ENCODE measurements around the gene AK4. TPM values are rescaled to one million over a fixed set of nuclear protein-coding genes. Genes with fewer than 3 reads are reported as not detected.
A peak's percentile ranks its signal among the peaks of the same experiment; 100 is the strongest.

The AK4 gene
- polyA plus RNA-seq, 3 donors, result 4.3 to 9.9 (median 6.7) TPM

DNA sequence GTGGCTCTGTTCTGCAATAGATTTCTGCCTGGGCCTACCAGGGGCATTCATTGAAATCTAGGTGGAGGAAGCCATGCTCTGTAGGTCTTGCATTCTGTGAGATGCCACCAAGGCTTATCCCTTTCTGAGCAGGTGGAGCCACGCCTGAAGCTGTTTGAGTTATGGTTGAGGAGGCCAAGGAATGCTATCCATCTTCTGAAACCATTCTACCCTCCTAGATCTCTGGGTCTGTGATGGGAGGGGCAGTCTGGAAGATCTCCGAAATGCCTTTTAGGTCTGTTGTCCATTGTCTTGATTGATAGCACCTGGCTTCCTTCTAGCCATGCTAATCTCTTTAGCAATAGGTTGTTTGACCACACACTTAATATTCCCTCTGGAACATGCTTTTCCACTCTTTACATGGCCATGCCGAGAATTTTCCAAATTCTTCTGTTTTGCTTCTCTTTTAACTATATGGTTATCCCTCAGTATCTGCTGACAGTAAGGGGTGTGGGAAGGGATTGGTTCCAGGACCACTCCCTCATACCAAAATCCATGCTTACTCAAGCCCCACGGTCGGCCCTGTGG is 45.2 kb downstream of the AK4 start:
- Histone ChIP-seq H4K20me1 (ENCODE audit: insufficient read depth, low read length) (no peaks in the 10 kb centered on the region), H3K79me2 (ENCODE audit: insufficient read depth, low read length) (no peaks in the 10 kb centered on the region), H3K4me2 (replicated peaks; ENCODE audit: extremely low read depth, low read length, poor library complexity, severe bottlenecking) (no peak overlapping the region), H3K9me3 (replicated peaks in 1 of 2; ENCODE audit: control insufficient read depth in 1 of 2, insufficient read depth in 1 of 2, low read length in 2 of 2) (no peaks in the 10 kb centered on the region), H3K4me1 (ENCODE audit: control insufficient read depth in 1 of 2, insufficient read depth in 2 of 2, low read length in 2 of 2) (peaks cover 2 to 7% of the 10 kb centered on the region in 2 donors), H3K27me3 (ENCODE audit: control insufficient read depth in 2 of 2, insufficient read depth in 2 of 2, low read length in 2 of 2) (no peaks in the 10 kb centered on the region), H2AFZ (ENCODE audit: insufficient read depth, low read depth, low read length, poor library complexity, severe bottlenecking) (no peak overlapping the region), H3K36me3 (replicated peaks in 1 of 2; ENCODE audit: control insufficient read depth in 1 of 2, insufficient read depth in 2 of 2, low read length in 2 of 2) (peaks cover 0 to 12% of the 10 kb centered on the region in 2 donors), H3K9ac (ENCODE audit: insufficient read depth, low read length, poor library complexity, severe bottlenecking) (no peak overlapping the region), H3K27ac (ENCODE audit: low read depth in 1 of 2, low read length in 2 of 2) (no peak overlapping the region), H3K4me3 (replicated peaks in 1 of 3; ENCODE audit: low read depth in 2 of 3, low read length in 3 of 3) (no peak overlapping the region)
- no peaks in the 10 kb centered on the region for H3K9me3 Mint-ChIP-seq
- no peak overlapping the region for H3K4me3 Mint-ChIP-seq
- WGBS (ENCODE audit: insufficient coverage), result no CpG with 5 or more reads among the region's 5 CpGs
- H3K27me3 Mint-ChIP-seq (ENCODE audit: low read depth in 3 of 3), result no peaks in the 10 kb centered on the region
- TF ChIP-seq CTCF (IDR thresholded peaks at IDR 0.05), result no peak
- H3K36me3 Mint-ChIP-seq, result peaks cover 17 to 26% of the 10 kb centered on the region in 2 donors
- no peak overlapping the region for H3K27ac Mint-ChIP-seq
- peaks cover 17% of the 10 kb centered on the region for H3K4me1 Mint-ChIP-seq
- intact Hi-C loops (cut with micrococcal nuclease), result no loop called here
- DNase-seq, result no peak

DNA sequence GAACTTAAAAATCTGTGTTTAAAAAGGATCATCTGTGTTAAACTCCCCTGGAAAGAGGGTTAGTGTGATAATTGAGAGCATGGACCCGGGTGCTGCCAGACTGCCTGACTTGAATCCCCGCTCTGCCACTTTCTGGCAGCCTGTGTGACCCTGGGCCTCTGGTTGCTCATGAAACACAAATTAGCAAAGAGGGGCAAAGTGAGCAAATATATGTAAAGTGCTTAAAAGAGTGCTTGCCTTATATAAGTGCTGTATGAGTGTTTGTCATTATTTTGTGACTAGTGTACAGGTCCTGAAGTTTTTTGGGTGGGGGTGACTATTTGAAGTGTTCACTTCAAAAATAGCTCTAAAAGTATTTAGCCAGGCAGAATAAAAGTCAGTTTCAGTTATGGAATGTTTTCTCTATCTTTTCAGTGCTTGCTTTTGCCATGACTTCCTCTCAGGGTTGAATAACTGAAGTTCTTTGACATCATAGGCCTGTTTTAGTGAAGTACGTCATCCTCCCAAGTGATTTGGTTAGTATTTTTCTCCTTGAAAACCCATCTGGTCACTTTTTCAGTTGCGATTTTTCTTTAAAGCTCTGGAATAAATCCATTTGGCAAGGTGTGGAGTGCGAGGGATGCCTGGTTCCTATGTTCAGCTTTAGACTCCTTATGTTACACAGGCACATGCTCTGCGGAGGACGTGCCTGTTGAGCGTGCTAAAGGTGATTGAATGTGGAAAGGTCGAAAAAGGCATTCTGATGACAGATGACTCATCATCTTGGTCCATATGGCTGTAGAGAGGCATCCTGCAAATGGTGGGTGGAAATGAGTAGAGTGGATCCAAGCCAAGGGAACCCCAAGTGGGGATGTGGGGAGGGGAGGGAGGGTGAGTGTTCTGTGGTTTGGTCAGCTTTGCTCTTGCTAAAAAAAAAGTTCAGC is 47.8 kb downstream of the AK4 start:
- H4K20me1 ChIP-seq (ENCODE audit: insufficient read depth, low read length), result no peaks in the 10 kb centered on the region
- H3K4me1 Mint-ChIP-seq, result peaks cover 10% of the 10 kb centered on the region
- H3K9me3 Mint-ChIP-seq, result no peaks in the 10 kb centered on the region
- H3K27ac Mint-ChIP-seq, result peak overlapping the region in 1 of 7 donors; percentile 62
- H3K9me3 ChIP-seq (replicated peaks in 1 of 2; ENCODE audit: control insufficient read depth in 1 of 2, insufficient read depth in 1 of 2, low read length in 2 of 2), result no peaks in the 10 kb centered on the region
- H3K9ac ChIP-seq (ENCODE audit: insufficient read depth, low read length, poor library complexity, severe bottlenecking), result no peak overlapping the region
- WGBS (ENCODE audit: insufficient coverage), result 97% methylated on average over 7 of the region's 9 CpGs
- H3K27me3 ChIP-seq (ENCODE audit: control insufficient read depth in 2 of 2, insufficient read depth in 2 of 2, low read length in 2 of 2), result no peaks in the 10 kb centered on the region
- intact Hi-C loops (cut with micrococcal nuclease), result no loop called here
- no peak overlapping the region for H3K4me3 ChIP-seq (replicated peaks in 1 of 3; ENCODE audit: low read depth in 2 of 3, low read length in 3 of 3)
- peaks cover 0 to 12% of the 10 kb centered on the region in 2 donors for H3K36me3 ChIP-seq (replicated peaks in 1 of 2; ENCODE audit: control insufficient read depth in 1 of 2, insufficient read depth in 2 of 2, low read length in 2 of 2)
- peaks cover 17 to 30% of the 10 kb centered on the region in 2 donors for H3K36me3 Mint-ChIP-seq
- H3K4me2 ChIP-seq (replicated peaks; ENCODE audit: extremely low read depth, low read length, poor library complexity, severe bottlenecking), result no peak overlapping the region
- H2AFZ ChIP-seq (ENCODE audit: insufficient read depth, low read depth, low read length, poor library complexity, severe bottlenecking), result no peak overlapping the region
- peaks cover 4 to 6% of the 10 kb centered on the region in 2 donors for H3K4me1 ChIP-seq (ENCODE audit: control insufficient read depth in 1 of 2, insufficient read depth in 2 of 2, low read length in 2 of 2)
- no peak overlapping the region for H3K4me3 Mint-ChIP-seq
- TF ChIP-seq CTCF (IDR thresholded peaks at IDR 0.05), result no peak
- no peak overlapping the region for H3K27ac ChIP-seq (ENCODE audit: low read depth in 1 of 2, low read length in 2 of 2)
- H3K79me2 ChIP-seq (ENCODE audit: insufficient read depth, low read length), result no peaks in the 10 kb centered on the region
- H3K27me3 Mint-ChIP-seq (ENCODE audit: low read depth in 3 of 3), result no peaks in the 10 kb centered on the region
- no peak for DNase-seq

Measured in CD14-positive monocyte (primary cell).